HG02981 (cell line): ENCODE measurements around the gene STOM.

Source experiments
- ATAC-seq: cut with Tn5 transposase; IDR thresholded peaks from one replicate; pipeline ENCODE4 v1.9.1; 2021; ENCODE audit warnings: mild to moderate bottlenecking, moderate library complexity; ENCODE audit not compliant: unreplicated experiment

Gene STOM

DNA sequence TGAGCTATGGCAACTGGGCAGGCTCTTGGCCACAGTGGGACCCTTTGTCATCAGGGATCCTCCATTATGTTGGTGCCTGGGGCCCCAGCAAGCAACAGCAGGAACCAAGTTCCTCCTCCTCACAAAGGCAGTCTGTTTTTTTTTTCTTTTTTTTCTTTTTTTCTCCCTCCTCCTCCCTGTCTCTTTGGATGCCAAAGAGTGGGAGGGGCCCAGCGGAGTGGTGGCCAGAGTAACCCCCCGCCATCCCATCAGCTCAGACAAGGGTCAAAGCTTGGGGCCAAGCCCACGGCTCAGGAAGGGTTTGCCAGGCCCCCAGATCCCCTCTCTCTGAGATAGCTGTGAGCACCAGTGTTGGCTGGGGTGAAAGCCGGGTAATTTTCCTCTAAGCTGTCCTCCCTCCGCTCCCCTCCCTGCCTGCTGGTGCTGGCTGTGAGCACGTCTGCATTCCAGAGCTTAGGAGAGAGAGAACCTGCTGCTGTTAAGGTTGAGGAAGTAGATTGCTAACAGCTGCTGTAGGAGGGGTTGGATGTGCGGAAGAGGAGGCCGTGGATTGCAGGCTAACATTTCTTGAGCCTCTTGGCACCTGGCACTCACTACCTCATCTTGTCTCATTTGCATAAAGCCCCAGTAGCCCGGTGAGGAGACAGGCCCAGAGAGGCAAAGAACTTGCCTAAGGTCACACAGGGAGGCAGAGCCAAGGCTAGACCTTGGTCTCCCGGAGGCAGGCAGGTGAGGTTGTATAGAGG, 80.9 kb downstream of the STOM start:
- ATAC-seq = no peak
